ENCODE results near the gene TAF7L.

DNA sequence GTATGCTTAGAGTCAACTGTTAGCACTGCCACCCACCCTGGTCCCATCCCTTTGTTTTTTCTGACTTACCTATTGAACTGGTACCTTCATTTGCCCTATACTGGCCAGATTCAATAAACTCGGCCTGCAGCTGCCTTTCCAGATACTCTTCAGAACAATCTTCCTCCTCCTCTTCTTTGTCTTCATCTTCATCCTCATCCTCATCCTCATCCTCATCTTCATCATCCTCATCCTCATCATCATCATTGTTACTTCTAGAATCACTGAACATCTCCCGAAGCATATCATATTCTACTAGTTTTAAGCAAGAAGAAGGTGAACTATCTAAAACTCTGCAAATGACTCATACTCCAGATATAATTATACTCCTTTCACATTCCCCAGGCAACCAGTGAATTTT is 14.9 kb downstream of the TAF7L start:
- TF ChIP-seq, protein P1, sequence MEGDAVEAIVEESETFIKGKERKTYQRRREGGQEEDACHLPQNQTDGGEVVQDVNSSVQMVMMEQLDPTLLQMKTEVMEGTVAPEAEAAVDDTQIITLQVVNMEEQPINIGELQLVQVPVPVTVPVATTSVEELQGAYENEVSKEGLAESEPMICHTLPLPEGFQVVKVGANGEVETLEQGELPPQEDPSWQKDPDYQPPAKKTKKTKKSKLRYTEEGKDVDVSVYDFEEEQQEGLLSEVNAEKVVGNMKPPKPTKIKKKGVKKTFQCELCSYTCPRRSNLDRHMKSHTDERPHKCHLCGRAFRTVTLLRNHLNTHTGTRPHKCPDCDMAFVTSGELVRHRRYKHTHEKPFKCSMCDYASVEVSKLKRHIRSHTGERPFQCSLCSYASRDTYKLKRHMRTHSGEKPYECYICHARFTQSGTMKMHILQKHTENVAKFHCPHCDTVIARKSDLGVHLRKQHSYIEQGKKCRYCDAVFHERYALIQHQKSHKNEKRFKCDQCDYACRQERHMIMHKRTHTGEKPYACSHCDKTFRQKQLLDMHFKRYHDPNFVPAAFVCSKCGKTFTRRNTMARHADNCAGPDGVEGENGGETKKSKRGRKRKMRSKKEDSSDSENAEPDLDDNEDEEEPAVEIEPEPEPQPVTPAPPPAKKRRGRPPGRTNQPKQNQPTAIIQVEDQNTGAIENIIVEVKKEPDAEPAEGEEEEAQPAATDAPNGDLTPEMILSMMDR (IDR thresholded peaks at IDR 0.05; ENCODE audit: low read depth, low read length, missing input control): no peak
- no peak for TF ChIP-seq RXRA (IDR thresholded peaks at IDR 0.05)
